ENCODE data around the gene EIF5AL1.
A peak's percentile ranks its signal among the peaks of the same experiment; 100 is the strongest.
"Not testable (repeated sequence)": the region's sequence is repeated elsewhere in the genome, so short reads cannot be mapped to it uniquely, and the experiment has no call there.

Gene EIF5AL1

GRCh38 chr10:79517567-79517966, 5.2 kb downstream of the EIF5AL1 start:
- not testable (repeated sequence) for H3K27me3 ChIP-seq (ENCODE audit: insufficient read depth, low read depth, severe bottlenecking); H3K36me3 ChIP-seq; H3K4me3 ChIP-seq (ENCODE audit: low read depth, low read length); H3K27ac ChIP-seq; H3K9me3 ChIP-seq (ENCODE audit: severe bottlenecking); DNase-seq

DNA sequence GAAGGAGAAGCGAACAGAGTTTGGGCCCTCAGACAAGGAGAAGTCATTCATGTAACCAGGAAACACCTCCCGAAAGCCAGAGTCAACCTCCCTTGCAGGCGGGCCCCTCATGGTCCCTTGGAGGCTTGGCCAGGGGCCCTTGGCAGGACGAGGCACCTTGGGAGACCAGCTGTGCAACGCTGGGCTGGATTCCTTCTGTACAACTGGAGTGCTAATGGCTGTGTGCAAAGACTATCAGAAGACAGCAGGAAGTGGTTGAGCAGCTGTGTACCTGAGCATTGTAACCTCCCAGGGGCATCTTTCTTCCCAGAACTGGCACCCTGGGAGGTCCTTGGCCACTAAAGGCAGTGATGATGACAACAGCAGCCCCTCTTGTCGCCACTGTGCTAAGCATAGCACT, 9.4 kb downstream of the EIF5AL1 start:
- DNase-seq; H3K27ac ChIP-seq; H3K36me3 ChIP-seq; H3K9me3 ChIP-seq (ENCODE audit: severe bottlenecking); H3K27me3 ChIP-seq (ENCODE audit: insufficient read depth, low read depth, severe bottlenecking); H3K4me3 ChIP-seq (ENCODE audit: low read depth, low read length): not testable (repeated sequence)

DNA sequence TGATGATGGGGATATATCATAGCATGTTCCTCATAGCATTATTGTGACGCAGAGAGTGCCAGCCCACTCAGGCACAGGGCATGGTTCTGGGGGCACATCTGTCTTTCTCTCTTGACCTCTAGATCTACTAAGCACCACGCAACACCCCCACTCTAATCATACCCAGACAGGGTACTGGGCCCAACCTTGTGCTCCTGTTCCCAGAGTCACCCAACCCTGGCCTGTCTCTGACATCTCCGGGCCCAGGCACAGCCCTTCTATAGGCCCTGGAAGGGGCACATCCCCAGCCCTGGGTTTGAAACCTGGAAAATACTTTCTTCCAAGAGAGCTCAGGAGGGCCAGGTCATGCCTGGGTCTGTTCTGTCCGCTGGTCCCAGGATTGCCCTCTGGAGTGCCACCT, 10.1 kb downstream of the EIF5AL1 start:
- not testable (repeated sequence) for H3K4me3 ChIP-seq (ENCODE audit: low read depth, low read length); H3K36me3 ChIP-seq; H3K9me3 ChIP-seq (ENCODE audit: severe bottlenecking); DNase-seq; H3K27me3 ChIP-seq (ENCODE audit: insufficient read depth, low read depth, severe bottlenecking); H3K27ac ChIP-seq

GRCh38 chr10:79523157-79523853, 11.0 kb downstream of the EIF5AL1 start:
- not testable (repeated sequence) for H3K4me3 ChIP-seq (ENCODE audit: low read depth, low read length); H3K27me3 ChIP-seq (ENCODE audit: insufficient read depth, low read depth, severe bottlenecking); H3K36me3 ChIP-seq; H3K27ac ChIP-seq; H3K9me3 ChIP-seq (ENCODE audit: severe bottlenecking)
- DNase-seq = peak; percentile 18

DNA sequence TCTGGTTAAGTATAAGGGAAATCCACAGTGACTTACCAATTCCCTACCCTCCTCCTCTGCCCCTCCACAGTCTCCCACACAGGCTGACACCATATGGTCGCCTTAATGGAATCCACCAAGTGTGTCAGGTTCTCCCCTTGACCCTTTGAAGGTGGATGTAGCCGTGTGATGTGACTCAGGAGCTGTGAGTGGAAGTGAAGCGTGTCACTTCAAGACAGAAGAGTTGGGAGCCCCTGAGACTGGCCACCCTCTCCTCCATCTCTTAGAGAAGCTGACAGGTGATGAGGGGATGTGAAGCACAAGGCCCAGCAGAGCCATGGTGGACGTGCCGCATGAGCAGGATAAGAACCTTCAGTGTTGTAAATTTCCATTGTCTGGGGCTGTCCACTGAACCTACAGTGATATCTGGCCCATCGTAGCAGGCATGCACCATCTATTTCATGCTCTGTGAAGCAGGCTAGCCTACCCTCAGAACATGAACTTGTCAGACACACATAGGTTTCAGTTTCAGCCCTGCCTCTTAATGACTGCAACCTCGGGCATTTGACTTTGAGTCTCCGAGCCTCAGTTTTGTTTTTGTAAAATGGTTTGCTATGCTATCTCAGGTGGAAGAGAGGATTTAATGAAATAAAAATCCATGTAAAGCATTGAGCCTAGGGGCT, 12.8 kb downstream of the EIF5AL1 start:
- not testable (repeated sequence) for H3K27me3 ChIP-seq (ENCODE audit: insufficient read depth, low read depth, severe bottlenecking); H3K36me3 ChIP-seq; H3K9me3 ChIP-seq (ENCODE audit: severe bottlenecking); H3K4me3 ChIP-seq (ENCODE audit: low read depth, low read length)
- peak; percentile 85 for DNase-seq
- H3K27ac ChIP-seq = peak overlapping the region; percentile 85

- not testable (repeated sequence) for DNase-seq; H3K4me3 ChIP-seq (ENCODE audit: low read depth, low read length); H3K36me3 ChIP-seq; H3K27me3 ChIP-seq (ENCODE audit: insufficient read depth, low read depth, severe bottlenecking); H3K9me3 ChIP-seq (ENCODE audit: severe bottlenecking); H3K27ac ChIP-seq
Observed at GRCh38 chr10:79528261-79528660, 15.9 kb downstream of the EIF5AL1 start.

GRCh38 chr10:79533142-79533902, 21.0 kb downstream of the EIF5AL1 start:
- not testable (repeated sequence) for H3K27ac ChIP-seq; H3K4me3 ChIP-seq (ENCODE audit: low read depth, low read length); DNase-seq; H3K9me3 ChIP-seq (ENCODE audit: severe bottlenecking); H3K27me3 ChIP-seq (ENCODE audit: insufficient read depth, low read depth, severe bottlenecking); H3K36me3 ChIP-seq

GRCh38 chr10:79533903-79534175, 21.5 kb downstream of the EIF5AL1 start:
- not testable (repeated sequence) for H3K27me3 ChIP-seq (ENCODE audit: insufficient read depth, low read depth, severe bottlenecking); H3K4me3 ChIP-seq (ENCODE audit: low read depth, low read length); H3K36me3 ChIP-seq; DNase-seq; H3K27ac ChIP-seq; H3K9me3 ChIP-seq (ENCODE audit: severe bottlenecking)

- not testable (repeated sequence) for DNase-seq; H3K27ac ChIP-seq; H3K4me3 ChIP-seq (ENCODE audit: low read depth, low read length); H3K27me3 ChIP-seq (ENCODE audit: insufficient read depth, low read depth, severe bottlenecking); H3K36me3 ChIP-seq; H3K9me3 ChIP-seq (ENCODE audit: severe bottlenecking)
Observed at GRCh38 chr10:79538311-79538710, 26.0 kb downstream of the EIF5AL1 start.

DNA sequence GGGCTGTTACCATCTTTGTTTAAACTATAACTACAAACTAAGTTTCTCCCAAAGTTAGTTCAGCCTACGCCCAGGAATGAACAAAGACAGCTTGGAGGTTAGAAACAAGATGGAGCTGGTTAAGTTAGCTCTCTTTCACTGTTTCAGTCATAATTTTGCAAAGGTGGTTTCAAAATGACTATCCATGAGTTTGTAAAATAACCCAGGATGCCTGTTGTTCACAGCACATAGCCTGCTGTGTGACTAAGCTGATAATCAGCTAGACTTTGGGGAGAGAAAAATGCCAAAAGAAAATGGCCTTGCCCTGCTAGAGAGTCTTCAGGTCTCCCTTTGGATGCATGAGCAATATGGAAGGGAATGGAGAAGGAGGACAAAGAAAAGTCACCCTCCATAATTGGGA, 28.6 kb downstream of the EIF5AL1 start:
- not testable (repeated sequence) for H3K4me3 ChIP-seq (ENCODE audit: low read depth, low read length); H3K27me3 ChIP-seq (ENCODE audit: insufficient read depth, low read depth, severe bottlenecking); DNase-seq; H3K9me3 ChIP-seq (ENCODE audit: severe bottlenecking); H3K36me3 ChIP-seq; H3K27ac ChIP-seq

- Histone ChIP-seq H3K27ac (no peak overlapping the region), H3K4me3 (ENCODE audit: low read depth, low read length) (no peak overlapping the region), H3K9me3 (ENCODE audit: severe bottlenecking) (peaks cover 2% of the 10 kb centered on the region), H3K36me3 (no peaks in the 10 kb centered on the region), H3K27me3 (ENCODE audit: insufficient read depth, low read depth, severe bottlenecking) (no peaks in the 10 kb centered on the region)
- no peak for DNase-seq
- TF ChIP-seq, protein P1, sequence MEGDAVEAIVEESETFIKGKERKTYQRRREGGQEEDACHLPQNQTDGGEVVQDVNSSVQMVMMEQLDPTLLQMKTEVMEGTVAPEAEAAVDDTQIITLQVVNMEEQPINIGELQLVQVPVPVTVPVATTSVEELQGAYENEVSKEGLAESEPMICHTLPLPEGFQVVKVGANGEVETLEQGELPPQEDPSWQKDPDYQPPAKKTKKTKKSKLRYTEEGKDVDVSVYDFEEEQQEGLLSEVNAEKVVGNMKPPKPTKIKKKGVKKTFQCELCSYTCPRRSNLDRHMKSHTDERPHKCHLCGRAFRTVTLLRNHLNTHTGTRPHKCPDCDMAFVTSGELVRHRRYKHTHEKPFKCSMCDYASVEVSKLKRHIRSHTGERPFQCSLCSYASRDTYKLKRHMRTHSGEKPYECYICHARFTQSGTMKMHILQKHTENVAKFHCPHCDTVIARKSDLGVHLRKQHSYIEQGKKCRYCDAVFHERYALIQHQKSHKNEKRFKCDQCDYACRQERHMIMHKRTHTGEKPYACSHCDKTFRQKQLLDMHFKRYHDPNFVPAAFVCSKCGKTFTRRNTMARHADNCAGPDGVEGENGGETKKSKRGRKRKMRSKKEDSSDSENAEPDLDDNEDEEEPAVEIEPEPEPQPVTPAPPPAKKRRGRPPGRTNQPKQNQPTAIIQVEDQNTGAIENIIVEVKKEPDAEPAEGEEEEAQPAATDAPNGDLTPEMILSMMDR (IDR thresholded peaks at IDR 0.05; ENCODE audit: low read depth, low read length) = no peak
Observed at GRCh38 chr10:79542626-79543025, 30.3 kb downstream of the EIF5AL1 start.

- not testable (repeated sequence) for DNase-seq; H3K27ac ChIP-seq; H3K9me3 ChIP-seq (ENCODE audit: severe bottlenecking); H3K36me3 ChIP-seq; H3K4me3 ChIP-seq (ENCODE audit: low read depth, low read length); H3K27me3 ChIP-seq (ENCODE audit: insufficient read depth, low read depth, severe bottlenecking)
Observed at GRCh38 chr10:79544408-79544807, 32.1 kb downstream of the EIF5AL1 start.

- not testable (repeated sequence) for DNase-seq; H3K27me3 ChIP-seq (ENCODE audit: insufficient read depth, low read depth, severe bottlenecking); H3K36me3 ChIP-seq; H3K9me3 ChIP-seq (ENCODE audit: severe bottlenecking); H3K27ac ChIP-seq; H3K4me3 ChIP-seq (ENCODE audit: low read depth, low read length)
Observed at GRCh38 chr10:79544926-79545659, 32.8 kb downstream of the EIF5AL1 start.
